NCI-H82 treated with DMSO at 0.1 percent for 48 hours (cell line): ENCODE data around the gene NTM.

Source experiments
- DNase-seq: peaks from one replicate; lab custom pipeline; 2025; ENCODE audit not compliant: unreplicated experiment; lab: John Stamatoyannopoulos, UW

The NTM gene

GRCh38 chr11:131543389-131544025, 173.1 kb downstream of the NTM start:
- no peak for DNase-seq

GRCh38 chr11:131544591-131544990, 174.2 kb downstream of the NTM start:
- no peak for DNase-seq

GRCh38 chr11:131546218-131546895, 175.9 kb downstream of the NTM start:
- DNase-seq: no peak

GRCh38 chr11:131549099-131549498, 178.7 kb downstream of the NTM start:
- no peak for DNase-seq

- no peak for DNase-seq
These were observed 179.4 kb downstream of the NTM start for GRCh38 chr11:131549770-131550169.

GRCh38 chr11:131560287-131560686, 189.9 kb downstream of the NTM start:
- DNase-seq: no peak

GRCh38 chr11:131561501-131561900, 191.1 kb downstream of the NTM start:
- DNase-seq: no peak

- no peak for DNase-seq
These were observed 191.6 kb downstream of the NTM start for GRCh38 chr11:131561972-131562371.

GRCh38 chr11:131568318-131568717, 197.9 kb downstream of the NTM start:
- no peak for DNase-seq

GRCh38 chr11:131571571-131571970, 201.2 kb downstream of the NTM start:
- no peak for DNase-seq

GRCh38 chr11:131572423-131572822, 202.0 kb downstream of the NTM start:
- DNase-seq: no peak

- peak; percentile 85 for DNase-seq
These were observed 209.5 kb downstream of the NTM start for GRCh38 chr11:131579932-131580387.

GRCh38 chr11:131580476-131580875, 210.1 kb downstream of the NTM start:
- peak; percentile 32 for DNase-seq

GRCh38 chr11:131581046-131581445, 210.6 kb downstream of the NTM start:
- DNase-seq: no peak

GRCh38 chr11:131582021-131582525, 211.7 kb downstream of the NTM start:
- no peak for DNase-seq

- DNase-seq: peak; percentile 30
These were observed 213.0 kb downstream of the NTM start for GRCh38 chr11:131583421-131583820.

GRCh38 chr11:131583938-131584337, 213.5 kb downstream of the NTM start:
- no peak for DNase-seq

GRCh38 chr11:131584785-131585592, 214.6 kb downstream of the NTM start:
- DNase-seq: no peak

- DNase-seq: no peak
These were observed 217.6 kb downstream of the NTM start for GRCh38 chr11:131588057-131588456.

GRCh38 chr11:131591051-131591461, 220.6 kb downstream of the NTM start:
- DNase-seq: no peak

- DNase-seq: no peak
These were observed 221.7 kb downstream of the NTM start for GRCh38 chr11:131592152-131592551.

GRCh38 chr11:131592734-131593133, 222.3 kb downstream of the NTM start:
- no peak for DNase-seq
